Neural cell (in vitro differentiated cells): Measurements from ENCODE around the gene TREM1. TPM values are rescaled to one million over a fixed set of nuclear protein-coding genes. Genes with fewer than 3 reads are reported as not detected.
A peak's percentile ranks its signal among the peaks of the same experiment; 100 is the strongest.

Experiments
- H2AFZ ChIP-seq: fragments of 200-600, 300-800 bp; sonication (generic), shearing (Covaris generic); 2 replicates; pipeline ENCODE4 v1.6.0; 2014; ENCODE audit warnings: low read depth, mild to moderate bottlenecking, antibody characterized with exemption, low read length, moderate library complexity
- H3F3A ChIP-seq: fragments of 200-600 bp; shearing (Covaris generic); 2 replicates; pipeline ENCODE4 v1.6.1; 2016; ENCODE audit warnings: mild to moderate bottlenecking, moderate library complexity, mixed read lengths, antibody characterized with exemption, low read length; ENCODE audit not compliant: insufficient read depth, poor library complexity, severe bottlenecking
- H3K27ac ChIP-seq: fragments of 200-600, 300-800 bp; sonication (generic), shearing (Covaris generic); 2 replicates; pipeline ENCODE4 v1.5.1; 2014; ENCODE audit warnings: mild to moderate bottlenecking, low read length, moderate library complexity
- H3K27me3 ChIP-seq: fragments of 300-800, 200-600 bp; sonication (generic), shearing (Covaris generic); 2 replicates; pipeline ENCODE4 v1.6.0; 2014; ENCODE audit warnings: mild to moderate bottlenecking, low read depth, low read length, moderate library complexity; ENCODE audit not compliant: insufficient read depth
- H3K36me3 ChIP-seq: fragments of 300-800, 200-600 bp; sonication (generic), shearing (Covaris generic); 2 replicates; pipeline ENCODE4 v1.5.1; 2014; ENCODE audit warnings: mild to moderate bottlenecking, antibody characterized with exemption, low read length, moderate library complexity; ENCODE audit not compliant: insufficient read depth
- H3K4me2 ChIP-seq: fragments of 300-800, 200-600 bp; sonication (generic), shearing (Covaris generic); 2 replicates; pipeline ENCODE4 v1.6.0; 2014; ENCODE audit warnings: mild to moderate bottlenecking, low read length
- H3K4me3 ChIP-seq: fragments of 300-800, 200-600 bp; sonication (generic), shearing (Covaris generic); 2 replicates; pipeline ENCODE4 v1.5.1; 2014; ENCODE audit warnings: mild to moderate bottlenecking, low read length, moderate library complexity
- H3K79me2 ChIP-seq: fragments of 200-600 bp; shearing (Covaris generic); replicated peaks from 2 replicates; pipeline ENCODE4 v1.6.0; 2014; ENCODE audit warnings: mild to moderate bottlenecking, low read length, moderate library complexity; ENCODE audit not compliant: insufficient read depth
- H3K9ac ChIP-seq: fragments of 300-800, 200-600 bp; sonication (generic), shearing (Covaris generic); 2 replicates; pipeline ENCODE4 v1.6.1; 2016; ENCODE audit warnings: mild to moderate bottlenecking, low read length, mixed read lengths
- H3K9me2 ChIP-seq: fragments of 200-600 bp; shearing (Covaris generic); 2 replicates; pipeline ENCODE4 v1.6.1; 2016; ENCODE audit warnings: mild to moderate bottlenecking, low read length, mixed read lengths; ENCODE audit not compliant: insufficient read depth
- H3K9me3 ChIP-seq: fragments of 200-600, 300-800 bp; sonication (generic), shearing (Covaris generic); 2 replicates; pipeline ENCODE4 v1.6.1; 2016; ENCODE audit warnings: mild to moderate bottlenecking, mixed run types, low read length, moderate library complexity, mixed read lengths
- H4K20me1 ChIP-seq: fragments of 200-600 bp; shearing (Covaris generic); 2 replicates; pipeline ENCODE4 v1.6.1; 2016; ENCODE audit warnings: mild to moderate bottlenecking, mixed run types; ENCODE audit not compliant: insufficient read depth
- CTCF ChIP-seq: fragments of 450-650 bp; IDR thresholded peaks from 2 replicates; pipeline ENCODE4 v1.5.1; 2014; ENCODE audit warnings: antibody characterized with exemption, mild to moderate bottlenecking, moderate library complexity; ENCODE audit not compliant: poor library complexity, severe bottlenecking
- EP300 ChIP-seq: fragments of 450-650 bp; conservative IDR thresholded peaks from 2 replicates; pipeline ENCODE4 v1.6.1; 2014; ENCODE audit warnings: antibody characterized with exemption, mild to moderate bottlenecking, moderate library complexity; ENCODE audit not compliant: poor library complexity, severe bottlenecking
- MXI1 ChIP-seq: fragments of 450-650 bp; conservative IDR thresholded peaks from 2 replicates; pipeline ENCODE4 v1.6.1; 2014; ENCODE audit warnings: antibody characterized with exemption, mild to moderate bottlenecking; ENCODE audit not compliant: poor library complexity, severe bottlenecking
- POLR2AphosphoS5 ChIP-seq: IDR thresholded peaks from 2 replicates; pipeline ENCODE4 v1.6.1; 2012
- RAD21 ChIP-seq: fragments of 450-650 bp; conservative IDR thresholded peaks from 2 replicates; pipeline ENCODE4 v1.6.1; 2014; ENCODE audit warnings: antibody characterized with exemption, mild to moderate bottlenecking, moderate library complexity
- REST ChIP-seq: IDR thresholded peaks from 2 replicates; pipeline ENCODE4 v1.6.1; 2012; ENCODE audit warnings: borderline replicate concordance
- TAF1 ChIP-seq: IDR thresholded peaks from 2 replicates; pipeline ENCODE4 v1.6.1; 2012; ENCODE audit warnings: low read depth
- polyA plus RNA-seq: library from polyadenylated mRNA; depleted of rRNA; stranded (reverse); fragments of >200 nt; gene quantifications from 2 replicates; pipeline ENCODE4 v1.2.3, GENCODE V29; 2014

Gene TREM1
- polyA plus RNA-seq, 1 donor from 2014 or later = not detected

- H3K79me2 ChIP-seq = no peaks in the 10 kb centered on the region
- H4K20me1 ChIP-seq = no peaks in the 10 kb centered on the region
- H3K9ac ChIP-seq = no peak overlapping the region
- no peaks in the 10 kb centered on the region for H3K36me3 ChIP-seq
- peak overlapping the region; percentile 45 for H3K27ac ChIP-seq
- H3K4me2 ChIP-seq = no peak overlapping the region
- no peaks in the 10 kb centered on the region for H3K27me3 ChIP-seq
- H3F3A ChIP-seq = no peaks in the 10 kb centered on the region
- no peak overlapping the region for H3K4me3 ChIP-seq
- no peaks in the 10 kb centered on the region for H3K9me3 ChIP-seq
- no peaks in the 10 kb centered on the region for H3K9me2 ChIP-seq
- peak; percentile 15 for TF ChIP-seq REST
- no peak for TF ChIP-seq CTCF
- H2AFZ ChIP-seq = no peak overlapping the region
Observed at GRCh38 chr6:41288754-41289129, 2.3 kb upstream of the TREM1 start.

GRCh38 chr6:41288030-41288753, 1.7 kb upstream of the TREM1 start:
- Histone ChIP-seq H3K79me2 (no peaks in the 10 kb centered on the region), H3K36me3 (no peaks in the 10 kb centered on the region), H4K20me1 (no peaks in the 10 kb centered on the region), H3K9me3 (no peaks in the 10 kb centered on the region), H3K4me2 (no peak overlapping the region), H2AFZ (no peak overlapping the region), H3F3A (no peaks in the 10 kb centered on the region), H3K27ac (peak overlapping the region; percentile 45), H3K9ac (no peak overlapping the region), H3K9me2 (no peaks in the 10 kb centered on the region), H3K27me3 (no peaks in the 10 kb centered on the region), H3K4me3 (no peak overlapping the region)
- TF ChIP-seq RAD21 (no peak), TAF1 (no peak), POLR2AphosphoS5 (peak; percentile 43), REST (peak; percentile 43), EP300 (peak; percentile 65), MXI1 (no peak)
